NB4 (cell line): ENCODE results near the gene LAMB2.

Experiments used
- MYC ChIP-seq: IDR thresholded peaks from 2 replicates; pipeline ENCODE4 v1.6.1; 2011; ENCODE audit warnings: low read depth, low read length
- POLR2A ChIP-seq: IDR thresholded peaks from 2 replicates; pipeline ENCODE4 v1.6.1; 2011; ENCODE audit warnings: mild to moderate bottlenecking; ENCODE audit not compliant: insufficient read length; ENCODE audit errors: extremely low read depth
- TF ChIP-seq, protein P1 (sequence below): IDR thresholded peaks from one replicate; pipeline ENCODE4 v1.5.1; 2012; ENCODE audit warnings: low read depth, low read length

DNA sequence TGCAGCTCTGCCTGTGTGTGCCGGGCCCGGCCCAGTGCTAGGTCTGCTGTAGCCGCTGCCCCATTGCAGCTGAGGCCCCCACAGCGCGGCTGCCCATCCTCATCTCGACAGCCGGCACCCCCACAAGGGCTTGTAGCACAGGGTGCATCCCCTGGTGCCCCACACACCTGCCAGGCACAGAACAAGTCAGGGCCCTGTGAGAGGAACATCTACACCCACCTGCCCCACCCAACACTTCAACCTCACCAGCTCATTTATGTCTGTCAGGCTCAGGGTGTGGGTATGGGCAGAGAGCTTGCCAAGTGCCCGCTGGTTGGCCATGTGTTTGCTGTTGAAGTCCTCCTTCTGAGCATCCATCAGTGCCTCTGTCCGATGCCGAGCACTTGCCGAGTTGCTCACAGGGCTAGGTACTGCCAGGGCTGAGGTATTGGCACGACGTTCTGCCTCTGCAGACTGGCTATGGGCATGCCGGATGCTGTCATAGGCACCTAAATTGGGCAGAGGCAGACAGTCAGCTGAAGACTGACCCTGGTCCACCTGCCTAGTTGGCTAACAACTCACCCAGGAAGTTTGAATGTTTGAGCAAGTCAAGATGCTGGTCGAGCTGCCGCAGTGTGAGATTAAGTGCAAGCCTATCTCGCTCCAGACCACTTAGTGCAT, 9.8 kb downstream of the LAMB2 start:
- TF ChIP-seq MYC (no peak), POLR2A (no peak)
- TF ChIP-seq, protein P1, sequence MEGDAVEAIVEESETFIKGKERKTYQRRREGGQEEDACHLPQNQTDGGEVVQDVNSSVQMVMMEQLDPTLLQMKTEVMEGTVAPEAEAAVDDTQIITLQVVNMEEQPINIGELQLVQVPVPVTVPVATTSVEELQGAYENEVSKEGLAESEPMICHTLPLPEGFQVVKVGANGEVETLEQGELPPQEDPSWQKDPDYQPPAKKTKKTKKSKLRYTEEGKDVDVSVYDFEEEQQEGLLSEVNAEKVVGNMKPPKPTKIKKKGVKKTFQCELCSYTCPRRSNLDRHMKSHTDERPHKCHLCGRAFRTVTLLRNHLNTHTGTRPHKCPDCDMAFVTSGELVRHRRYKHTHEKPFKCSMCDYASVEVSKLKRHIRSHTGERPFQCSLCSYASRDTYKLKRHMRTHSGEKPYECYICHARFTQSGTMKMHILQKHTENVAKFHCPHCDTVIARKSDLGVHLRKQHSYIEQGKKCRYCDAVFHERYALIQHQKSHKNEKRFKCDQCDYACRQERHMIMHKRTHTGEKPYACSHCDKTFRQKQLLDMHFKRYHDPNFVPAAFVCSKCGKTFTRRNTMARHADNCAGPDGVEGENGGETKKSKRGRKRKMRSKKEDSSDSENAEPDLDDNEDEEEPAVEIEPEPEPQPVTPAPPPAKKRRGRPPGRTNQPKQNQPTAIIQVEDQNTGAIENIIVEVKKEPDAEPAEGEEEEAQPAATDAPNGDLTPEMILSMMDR, result no peak
